ENCODE data around the gene MXRA8.

MXRA8 gene

GRCh38 chr1:1306070-1306660, 52.2 kb downstream of the MXRA8 start:
- peaks cover 9% of the 10 kb centered on the region for H3K36me3 ChIP-seq (ENCODE audit: insufficient read depth, low read length)
- H3K4me1 ChIP-seq (ENCODE audit: insufficient read depth, low read length), result peaks cover 26% of the 10 kb centered on the region
- H3K27me3 ChIP-seq (ENCODE audit: control insufficient read depth in 1 of 2, insufficient read depth in 2 of 2, low read length in 2 of 2), result no peaks in the 10 kb centered on the region
- H3K9me3 ChIP-seq (ENCODE audit: low read length), result no peaks in the 10 kb centered on the region
- peak overlapping the region; percentile 40 to 85 for H3K4me3 ChIP-seq (ENCODE audit: low read depth in 1 of 2, low read length in 2 of 2)
- H3K27ac ChIP-seq (ENCODE audit: low read depth, low read length), result peak overlapping the region; percentile 75
- H3K9ac ChIP-seq (ENCODE audit: low read length), result peak overlapping the region; percentile 4

GRCh38 chr1:1305300-1306069, 52.9 kb downstream of the MXRA8 start:
- Histone ChIP-seq H3K9ac (ENCODE audit: low read length) (peak overlapping the region; percentile 22), H3K27ac (ENCODE audit: low read depth, low read length) (peak overlapping the region; percentile 75), H3K27me3 (ENCODE audit: control insufficient read depth in 1 of 2, insufficient read depth in 2 of 2, low read length in 2 of 2) (no peaks in the 10 kb centered on the region), H3K9me3 (ENCODE audit: low read length) (no peaks in the 10 kb centered on the region), H3K4me3 (ENCODE audit: low read depth in 1 of 2, low read length in 2 of 2) (peak overlapping the region; percentile 40 to 85), H3K4me1 (ENCODE audit: insufficient read depth, low read length) (peaks cover 26% of the 10 kb centered on the region), H3K36me3 (ENCODE audit: insufficient read depth, low read length) (peaks cover 6% of the 10 kb centered on the region)

- Histone ChIP-seq H3K4me1 (ENCODE audit: insufficient read depth, low read length) (peaks cover 23% of the 10 kb centered on the region), H3K9ac (ENCODE audit: low read length) (peak overlapping the region; percentile 60), H3K4me3 (ENCODE audit: low read depth in 1 of 2, low read length in 2 of 2) (peak overlapping the region; percentile 47 to 85), H3K27ac (ENCODE audit: low read depth, low read length) (peak overlapping the region; percentile 75), H3K27me3 (ENCODE audit: control insufficient read depth in 1 of 2, insufficient read depth in 2 of 2, low read length in 2 of 2) (no peaks in the 10 kb centered on the region), H3K9me3 (ENCODE audit: low read length) (no peaks in the 10 kb centered on the region), H3K36me3 (ENCODE audit: insufficient read depth, low read length) (no peaks in the 10 kb centered on the region)
Measured at GRCh38 chr1:1304331-1305299, 53.7 kb downstream of the MXRA8 start.

- H3K27ac ChIP-seq (ENCODE audit: low read depth, low read length), result peak overlapping the region; percentile 14
Measured at GRCh38 chr1:1303736-1304135, 54.6 kb downstream of the MXRA8 start.

GRCh38 chr1:1302951-1303509, 55.3 kb downstream of the MXRA8 start:
- no peak overlapping the region for H3K9ac ChIP-seq (ENCODE audit: low read length)
- no peaks in the 10 kb centered on the region for H3K36me3 ChIP-seq (ENCODE audit: insufficient read depth, low read length)
- H3K4me1 ChIP-seq (ENCODE audit: insufficient read depth, low read length), result peaks cover 22% of the 10 kb centered on the region
- H3K4me3 ChIP-seq (ENCODE audit: low read depth in 1 of 2, low read length in 2 of 2), result no peak overlapping the region
- H3K27ac ChIP-seq (ENCODE audit: low read depth, low read length), result no peak overlapping the region
- no peaks in the 10 kb centered on the region for H3K9me3 ChIP-seq (ENCODE audit: low read length)
- no peaks in the 10 kb centered on the region for H3K27me3 ChIP-seq (ENCODE audit: control insufficient read depth in 1 of 2, insufficient read depth in 2 of 2, low read length in 2 of 2)

More at GRCh38 chr1:1303736-1304135, 54.6 kb downstream of the MXRA8 start:
- H3K4me3 ChIP-seq (ENCODE audit: low read depth in 1 of 2, low read length in 2 of 2), result peak overlapping the region in 1 of 2 donors; percentile 85
- H3K27me3 ChIP-seq (ENCODE audit: control insufficient read depth in 1 of 2, insufficient read depth in 2 of 2, low read length in 2 of 2), result no peaks in the 10 kb centered on the region
- no peaks in the 10 kb centered on the region for H3K9me3 ChIP-seq (ENCODE audit: low read length)
- no peak overlapping the region for H3K9ac ChIP-seq (ENCODE audit: low read length)
- H3K36me3 ChIP-seq (ENCODE audit: insufficient read depth, low read length), result no peaks in the 10 kb centered on the region
- H3K4me1 ChIP-seq (ENCODE audit: insufficient read depth, low read length), result peaks cover 22% of the 10 kb centered on the region
